ENCODE measurements around the gene AGO4.
"Not testable (repeated sequence)": the region's sequence is repeated elsewhere in the genome, so short reads cannot be mapped to it uniquely, and the experiment has no call there.

Gene AGO4

GRCh38 chr1:35863881-35864625, 56.2 kb downstream of the AGO4 start:
- no peak for DNase-seq (ENCODE audit: low spot score)

GRCh38 chr1:35864813-35865212, 57.0 kb downstream of the AGO4 start:
- no peak for DNase-seq (ENCODE audit: low spot score)

GRCh38 chr1:35866991-35867390, 59.2 kb downstream of the AGO4 start:
- no peak for DNase-seq (ENCODE audit: low spot score)

- not testable (repeated sequence) for DNase-seq (ENCODE audit: low spot score)
Observed at GRCh38 chr1:35869245-35869950, 61.6 kb downstream of the AGO4 start.

GRCh38 chr1:35870651-35871309, 63.0 kb downstream of the AGO4 start:
- DNase-seq (ENCODE audit: low spot score), result no peak

GRCh38 chr1:35873243-35873750, 65.5 kb downstream of the AGO4 start:
- DNase-seq (ENCODE audit: low spot score), result no peak

GRCh38 chr1:35874115-35874514, 66.3 kb downstream of the AGO4 start:
- not testable (repeated sequence) for DNase-seq (ENCODE audit: low spot score)

- peak; percentile 45 for DNase-seq (ENCODE audit: low spot score)
Observed at GRCh38 chr1:35876988-35877387, 69.2 kb downstream of the AGO4 start.

- DNase-seq (ENCODE audit: low spot score), result no peak
Observed at GRCh38 chr1:35881850-35882273, 74.0 kb downstream of the AGO4 start.

GRCh38 chr1:35882586-35882944, 74.7 kb downstream of the AGO4 start:
- DNase-seq (ENCODE audit: low spot score), result no peak

GRCh38 chr1:35882945-35883634, 75.3 kb downstream of the AGO4 start, which contains the start of gene AGO1:
Gene AGO1 (plus strand): TSS chr1:35883209. CDS start chr1:35883422, 213 bp downstream.
- DNase-seq (ENCODE audit: low spot score), result peak; percentile 100

- peak; percentile 57 for DNase-seq (ENCODE audit: low spot score)
Observed at GRCh38 chr1:35883635-35884101, 75.9 kb downstream of the AGO4 start.

- DNase-seq (ENCODE audit: low spot score), result no peak
Observed at GRCh38 chr1:35884934-35885333, 77.1 kb downstream of the AGO4 start.

- no peak for DNase-seq (ENCODE audit: low spot score)
Observed at GRCh38 chr1:35885961-35886558, 78.2 kb downstream of the AGO4 start.

- no peak for DNase-seq (ENCODE audit: low spot score)
Observed at GRCh38 chr1:35886577-35887431, 79.0 kb downstream of the AGO4 start.

- no peak for DNase-seq (ENCODE audit: low spot score)
Observed at GRCh38 chr1:35887508-35887907, 79.7 kb downstream of the AGO4 start.

GRCh38 chr1:35888255-35888654, 80.4 kb downstream of the AGO4 start:
- no peak for DNase-seq (ENCODE audit: low spot score)

- DNase-seq (ENCODE audit: low spot score), result not testable (repeated sequence)
Observed at GRCh38 chr1:35888981-35889380, 81.2 kb downstream of the AGO4 start.

- DNase-seq (ENCODE audit: low spot score), result no peak
Observed at GRCh38 chr1:35893051-35893879, 85.4 kb downstream of the AGO4 start.

- DNase-seq (ENCODE audit: low spot score), result no peak
Observed at GRCh38 chr1:35894183-35894582, 86.4 kb downstream of the AGO4 start.

All from AG08395 (cell line).